ENCODE data around the gene CLCNKB. TPM values are rescaled to one million over a fixed set of nuclear protein-coding genes. Genes with fewer than 3 reads are reported as not detected.
A peak's percentile ranks its signal among the peaks of the same experiment; 100 is the strongest.

Gene CLCNKB
- total RNA-seq, 1 donor from 2014 or later = 0.60 TPM

GRCh38 chr1:16075337-16076030 is 31.9 kb downstream of the CLCNKB start:
- peak; percentile 57 for DNase-seq (ENCODE audit: low read depth)

DNA sequence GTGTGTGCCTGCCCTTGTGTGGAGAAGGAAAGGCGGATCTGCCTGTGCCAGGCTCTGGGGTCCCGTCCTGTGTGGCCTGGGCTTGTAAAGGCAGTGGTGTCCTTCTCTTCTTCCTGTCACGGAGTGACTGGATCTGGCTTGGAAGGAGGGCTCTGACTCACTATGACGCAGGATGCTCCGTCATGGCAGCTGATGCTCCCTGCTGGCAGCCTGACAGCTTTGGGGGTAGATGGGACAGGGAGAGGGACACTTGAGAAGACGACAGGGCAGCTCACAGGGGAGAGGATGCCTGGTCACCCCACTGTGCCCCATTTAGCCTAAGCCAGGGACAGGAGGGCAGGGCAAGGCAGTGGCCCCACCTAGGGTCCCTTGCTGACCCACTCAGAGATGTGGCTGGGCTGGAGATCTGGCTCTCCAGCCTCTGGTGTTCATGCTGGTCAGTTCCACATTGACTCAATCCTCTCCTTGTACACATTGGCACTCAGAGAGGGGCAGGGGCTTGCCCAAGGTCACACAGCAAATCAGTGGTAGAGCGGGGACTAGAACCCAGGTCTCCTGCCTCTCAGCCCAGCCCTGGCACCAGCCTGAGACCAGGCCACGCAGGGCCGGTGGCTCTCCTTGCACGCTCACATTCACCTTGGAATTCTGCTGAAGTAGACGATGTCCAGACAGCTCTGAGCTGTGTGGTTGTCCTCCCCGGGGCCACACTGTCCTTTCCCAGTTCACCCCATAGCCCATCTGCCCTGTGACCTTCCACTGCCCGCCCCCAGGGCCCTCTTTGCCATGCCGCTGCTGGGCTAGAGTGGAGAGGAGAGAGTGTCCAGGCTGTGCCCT is 32.7 kb downstream of the CLCNKB start:
- peak; percentile 85 for DNase-seq (ENCODE audit: low read depth)

DNA sequence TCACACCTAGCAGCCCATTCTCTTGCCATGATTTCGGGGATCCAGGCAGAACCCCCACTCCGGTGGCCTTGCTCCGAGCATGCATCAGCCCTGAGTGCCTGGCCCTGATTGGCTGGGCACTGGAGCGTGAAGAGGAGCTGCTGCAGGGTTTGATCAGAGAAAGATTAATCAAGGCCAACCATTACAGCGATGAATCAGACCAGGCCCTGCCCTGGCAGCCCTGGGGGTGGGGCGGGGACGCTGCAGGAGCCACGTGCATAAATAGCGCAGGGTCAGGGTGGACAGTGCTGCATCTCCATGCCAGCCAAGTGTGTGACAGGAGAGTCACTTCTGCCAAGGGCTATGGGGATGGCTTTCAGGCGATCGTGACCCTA is 33.3 kb downstream of the CLCNKB start:
- DNase-seq (ENCODE audit: low read depth) = peak; percentile 88

DNA sequence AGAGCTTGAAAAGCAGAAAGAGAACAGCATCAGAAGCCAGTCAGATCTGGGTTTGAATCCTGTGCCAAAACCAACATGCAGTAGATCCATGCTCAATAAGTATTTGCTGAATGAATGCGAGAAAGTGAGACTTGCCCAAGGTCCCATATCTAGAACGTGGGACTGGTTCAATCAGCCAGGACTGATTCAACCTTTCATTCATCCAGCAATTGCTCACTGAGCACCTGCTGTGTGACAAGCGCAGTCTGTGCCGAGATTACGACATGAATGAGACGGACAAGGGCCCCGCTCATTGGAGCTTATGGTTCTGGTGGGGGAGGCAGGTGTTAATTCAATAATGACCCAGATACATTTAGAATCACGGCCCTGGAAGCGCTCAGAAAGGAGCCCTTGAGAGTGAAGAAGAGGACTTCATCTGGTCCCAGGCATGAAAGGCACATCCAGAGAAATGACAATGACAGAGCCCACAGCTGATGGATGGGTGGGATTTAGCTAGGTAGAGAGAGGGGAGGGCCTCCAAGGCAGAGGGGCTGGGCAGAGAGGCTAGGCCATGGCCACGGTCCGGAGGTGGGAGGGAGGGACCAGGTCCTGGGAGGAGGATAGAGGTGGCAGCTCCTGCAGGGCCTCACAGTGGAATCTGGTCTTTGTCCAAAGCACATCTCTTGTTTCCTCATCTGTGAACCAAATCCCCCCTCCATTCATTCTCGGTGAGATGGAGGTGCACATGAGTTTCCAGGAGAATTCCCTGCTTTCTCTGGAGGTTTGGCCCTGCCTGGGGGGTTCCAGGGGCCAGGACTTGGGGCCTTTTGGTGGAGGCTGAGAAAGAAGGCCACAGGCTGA is 34.0 kb downstream of the CLCNKB start:
- DNase-seq (ENCODE audit: low read depth) = peak; percentile 11

DNA sequence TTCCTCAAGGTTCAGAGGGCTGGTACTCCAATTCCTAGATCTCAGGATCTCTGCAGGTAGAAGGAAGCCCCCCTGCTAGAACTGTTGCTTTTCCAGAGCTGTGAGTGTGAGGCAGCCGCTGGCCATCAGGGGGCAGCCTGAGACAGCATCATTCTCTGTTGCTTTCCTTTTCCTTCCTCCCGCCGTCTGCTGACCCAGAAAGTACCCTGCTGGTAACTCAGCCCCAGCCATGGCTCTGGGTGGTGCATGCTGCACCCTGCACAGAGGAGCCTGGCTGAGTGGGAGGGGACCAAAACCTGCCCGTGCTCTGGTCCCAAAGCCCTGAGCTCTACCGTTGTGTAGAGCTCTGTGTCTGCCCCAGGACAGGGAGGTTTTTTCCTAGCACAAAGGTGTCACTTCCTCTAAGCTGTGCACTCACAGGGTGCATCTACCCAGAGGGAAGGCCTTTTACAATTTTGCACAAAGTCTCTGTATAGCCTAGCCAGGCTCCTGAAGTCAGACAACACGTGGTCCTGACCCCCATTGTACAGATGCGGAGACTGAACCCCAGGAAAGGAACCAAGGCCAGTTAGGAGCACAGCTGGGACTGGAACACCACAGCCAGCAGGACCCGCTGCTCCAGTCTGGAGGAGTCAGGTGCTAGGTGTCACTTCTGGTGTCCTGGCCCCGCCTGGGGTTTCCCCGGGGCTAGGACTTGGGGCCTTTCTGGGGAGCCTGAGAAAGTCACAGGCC is 35.5 kb downstream of the CLCNKB start:
- DNase-seq (ENCODE audit: low read depth) = peak; percentile 58

GRCh38 chr1:16080422-16081150 is 37.0 kb downstream of the CLCNKB start:
- DNase-seq (ENCODE audit: low read depth) = no peak

DNA sequence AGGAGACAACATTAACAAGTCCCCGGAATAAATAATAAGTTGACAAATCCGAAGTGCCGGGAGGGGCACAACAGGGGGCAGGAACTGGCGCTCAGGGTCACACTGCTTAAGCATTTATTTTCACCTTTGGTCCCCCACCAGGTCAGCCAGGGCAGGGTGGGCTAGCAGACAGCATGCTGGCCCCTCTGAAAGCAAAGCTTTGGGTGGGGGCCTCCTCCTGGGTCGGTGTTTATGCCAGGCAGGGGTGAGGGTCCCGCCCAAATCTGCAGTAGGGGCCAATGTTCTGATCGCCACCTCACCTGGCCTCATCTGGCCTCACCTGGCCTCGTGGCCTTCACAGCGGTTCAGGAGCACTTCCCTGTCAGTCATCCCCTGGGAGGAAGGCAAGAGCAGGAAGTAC is 38.1 kb downstream of the CLCNKB start:
- DNase-seq (ENCODE audit: low read depth) = no peak

DNA sequence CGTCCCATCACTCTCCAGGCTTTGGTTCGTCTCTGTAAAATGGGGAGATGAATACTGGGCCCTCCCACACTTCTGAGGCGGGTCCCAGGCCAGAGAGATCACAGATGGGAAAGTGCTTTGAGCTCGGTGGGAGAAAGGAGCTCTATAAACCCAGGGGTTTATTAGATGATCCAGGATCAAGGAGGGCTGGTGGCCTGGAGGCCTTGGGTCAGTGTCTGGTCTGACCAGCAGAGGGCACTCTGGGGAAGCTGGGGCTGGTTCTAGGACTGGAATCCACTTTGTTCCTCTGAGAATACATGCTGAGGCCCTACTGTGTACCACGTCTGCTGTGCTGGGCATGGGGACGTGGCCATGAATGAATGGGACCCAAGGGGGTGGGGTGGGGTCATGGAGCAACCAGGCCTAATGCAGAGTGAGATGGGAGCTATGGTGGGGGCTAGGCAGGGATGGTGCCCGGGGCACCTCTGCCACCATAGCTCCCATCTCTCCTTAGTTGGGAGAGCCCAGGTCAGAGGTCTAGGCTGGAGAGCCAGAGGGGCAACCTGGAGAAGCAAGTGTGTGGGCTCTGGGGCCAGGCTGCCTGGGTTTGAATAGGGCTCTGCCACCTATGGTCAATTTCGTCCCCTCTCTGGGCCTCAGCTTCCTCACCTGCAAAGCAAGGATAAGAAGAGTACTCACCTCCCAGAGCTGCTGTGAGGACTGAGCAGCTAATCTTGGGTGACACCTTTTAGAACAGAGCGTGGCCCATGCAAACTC is 38.9 kb downstream of the CLCNKB start:
- DNase-seq (ENCODE audit: low read depth) = peak; percentile 35

- DNase-seq (ENCODE audit: low read depth) = no peak
These were observed 39.9 kb downstream of the CLCNKB start for GRCh38 chr1:16083486-16083885.

DNA sequence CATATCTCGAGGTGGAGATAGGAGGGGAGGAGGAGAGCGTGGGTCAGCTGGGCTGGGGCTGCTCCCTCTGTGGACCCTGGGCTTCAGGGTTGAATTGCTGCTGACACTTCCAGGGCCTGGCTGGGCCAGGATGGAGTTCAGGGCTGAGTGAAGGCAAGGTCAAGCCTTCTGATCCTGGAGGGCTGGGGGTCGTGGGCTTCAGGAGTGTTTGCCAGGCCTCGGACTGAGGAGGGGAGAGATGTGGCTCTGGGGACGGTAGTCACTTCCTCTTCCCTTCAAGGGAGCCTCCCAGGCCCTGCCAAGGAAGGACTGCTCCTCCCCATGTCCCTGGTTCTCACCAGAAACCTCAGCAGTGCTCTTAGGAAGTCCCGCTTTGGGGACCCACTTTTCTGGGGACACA is 41.9 kb downstream of the CLCNKB start:
- DNase-seq (ENCODE audit: low read depth) = no peak

DNA sequence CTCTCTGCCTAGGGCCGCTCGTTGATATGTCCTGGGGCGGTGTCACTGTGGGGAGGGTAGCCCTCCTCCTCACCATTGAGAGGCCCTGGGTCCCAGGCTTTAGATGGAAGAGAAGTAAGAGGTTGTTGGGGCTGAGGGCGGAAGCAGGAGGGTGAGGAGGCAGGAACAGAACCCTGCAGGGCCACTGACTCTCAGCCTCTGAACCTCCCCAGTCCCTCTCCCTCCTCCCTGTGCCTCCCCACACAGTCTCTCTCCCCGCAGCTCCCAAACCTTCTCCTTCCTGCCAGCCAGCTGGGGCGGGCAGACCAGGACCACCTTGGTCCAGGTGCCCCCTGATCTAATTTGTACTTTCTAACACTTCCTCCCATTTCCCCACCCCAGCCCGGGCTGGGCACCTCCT is 44.2 kb downstream of the CLCNKB start:
- DNase-seq (ENCODE audit: low read depth) = no peak

- no peak for DNase-seq (ENCODE audit: low read depth)
These were observed 44.8 kb downstream of the CLCNKB start for GRCh38 chr1:16088351-16088911.

DNA sequence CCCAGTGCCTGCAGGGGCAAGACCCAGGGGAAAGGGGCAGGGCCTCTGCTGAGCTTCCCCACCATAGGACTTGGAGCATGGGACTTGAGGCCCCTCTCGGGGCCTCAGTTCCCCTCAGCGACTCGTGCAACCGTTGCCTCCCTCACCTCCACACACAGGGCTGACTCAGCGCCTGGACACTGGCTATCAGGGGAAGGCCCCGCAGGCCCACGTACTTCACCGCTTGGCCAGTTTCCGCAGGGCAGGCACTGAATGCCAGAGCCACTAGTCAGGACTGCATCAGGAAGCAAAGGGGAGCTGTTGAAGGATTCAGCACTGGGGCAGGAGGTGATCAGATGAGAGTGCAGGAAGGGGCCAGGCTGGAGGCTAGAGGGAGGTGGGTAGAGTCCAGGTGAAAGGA is 45.4 kb downstream of the CLCNKB start:
- peak; percentile 84 for DNase-seq (ENCODE audit: low read depth)

- no peak for DNase-seq (ENCODE audit: low read depth)
These were observed 46.7 kb downstream of the CLCNKB start for GRCh38 chr1:16090076-16090826.

DNA sequence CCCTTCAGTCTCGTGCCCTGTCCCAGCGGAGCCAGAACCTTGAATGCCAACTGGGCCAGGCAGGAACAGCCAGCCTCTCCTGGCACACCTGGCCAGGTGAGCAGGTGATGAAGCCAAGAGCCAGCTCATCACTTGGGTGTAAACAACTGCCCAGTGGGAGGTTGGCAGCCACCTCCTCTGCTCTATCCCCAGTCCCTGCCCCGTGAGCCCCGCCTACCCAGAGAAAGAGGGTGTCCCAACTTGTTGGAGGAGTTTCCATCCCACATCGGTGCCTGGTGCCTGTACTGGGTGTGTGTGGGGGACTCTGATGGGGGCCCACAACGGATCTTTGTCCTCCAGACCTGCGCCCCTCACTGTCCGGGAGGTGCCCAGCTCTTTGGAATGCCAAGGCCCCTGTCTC is 47.7 kb downstream of the CLCNKB start:
- no peak for DNase-seq (ENCODE audit: low read depth)

DNA sequence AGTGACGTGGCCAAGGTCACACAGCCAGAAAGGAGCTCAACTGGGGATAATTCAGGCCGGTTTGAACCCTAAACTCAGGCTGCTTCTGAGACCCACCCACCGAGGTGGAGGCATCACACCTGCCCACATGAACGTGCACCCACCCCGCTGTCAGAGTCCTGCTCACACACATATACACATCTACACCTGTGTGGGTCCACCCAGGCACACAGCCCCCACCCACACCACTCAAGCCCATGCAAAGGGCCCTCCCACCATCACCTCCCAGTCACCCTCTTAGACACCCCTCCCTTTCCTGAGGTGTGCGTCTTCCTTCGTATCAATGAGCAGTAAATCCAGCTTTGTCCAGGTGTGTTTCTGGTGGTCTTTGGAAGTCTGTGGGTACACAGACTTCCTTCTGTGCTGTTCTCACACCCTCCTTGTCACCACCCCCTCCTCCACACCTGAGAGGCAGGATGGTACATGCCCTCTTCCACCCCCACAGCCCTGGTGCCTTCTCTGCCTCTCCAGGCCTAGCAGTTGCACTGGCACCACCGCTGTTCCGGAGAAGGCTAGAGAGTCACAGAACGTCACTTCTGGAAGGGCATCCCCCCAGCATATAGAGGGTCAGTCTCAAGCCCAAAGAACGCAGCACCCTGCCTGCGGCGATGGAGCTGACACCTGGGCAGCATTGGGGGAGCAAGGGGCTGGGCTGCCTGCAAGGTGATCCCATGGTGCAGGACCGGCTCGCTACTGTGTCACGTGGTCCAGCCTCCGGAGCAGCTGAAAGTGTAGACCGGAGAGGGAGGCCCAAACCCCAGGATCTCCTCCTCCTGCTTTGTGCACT is 48.7 kb downstream of the CLCNKB start:
- DNase-seq (ENCODE audit: low read depth) = no peak

GRCh38 chr1:16092923-16093511 is 49.4 kb downstream of the CLCNKB start:
- no peak for DNase-seq (ENCODE audit: low read depth)

DNA sequence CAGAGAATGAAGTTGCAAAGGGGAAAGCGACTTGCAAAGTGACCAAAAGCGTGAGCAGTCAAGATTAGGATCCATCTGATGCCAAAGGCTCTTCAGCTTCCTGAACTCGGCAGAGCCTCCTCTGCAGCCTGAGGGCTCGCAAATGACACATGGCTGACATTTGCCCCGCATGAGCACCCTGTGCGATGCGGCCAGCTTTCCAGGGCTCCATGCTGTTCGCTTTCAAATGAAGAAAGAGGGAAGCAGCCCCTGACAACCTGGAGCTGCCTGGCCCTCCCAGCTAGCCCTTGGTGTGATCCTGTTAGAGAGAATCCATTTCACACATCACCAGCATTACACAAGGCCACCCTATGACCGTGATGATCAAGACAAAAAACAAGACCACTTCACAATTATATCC is 50.0 kb downstream of the CLCNKB start:
- no peak for DNase-seq (ENCODE audit: low read depth)
